Omental fat pad (tissue), 4 donors: Measurements from ENCODE around the gene HBZ. TPM values are rescaled to one million over a fixed set of nuclear protein-coding genes. Genes with fewer than 3 reads are reported as not detected.

Source experiments
- ATAC-seq: fragments of 150-250 bp; one replicate; pipeline ENCODE4 v1.9.1; 2016; ENCODE audit warnings: mild to moderate bottlenecking, moderate library complexity; ENCODE audit not compliant: low FRiP score
- DNase-seq: peaks from one replicate; pipeline ENCODE4 v3.0.0-alpha.2; 2019; ENCODE audit warnings: low spot score
- CTCF ChIP-seq, 3 donors: fragments of 450-650 bp; IDR thresholded peaks; one replicate each; pipeline ENCODE4 v1.5.1; 2016 to 2017; ENCODE audit warnings: antibody characterized with exemption in 3 of 3, mild to moderate bottlenecking in 3 of 3, moderate library complexity in 2 of 3
- total RNA-seq, 4 donors: library from RNA; depleted of rRNA; stranded (reverse); fragments of >200 nt; gene quantifications; one replicate each; pipeline ENCODE4 v1.1.0, GENCODE V29; 2016

Gene HBZ
- not detected for total RNA-seq

- ATAC-seq, result no peak
- TF ChIP-seq CTCF (IDR thresholded peaks at IDR 0.05), result no peak
- no peak for DNase-seq
These were observed at the start of gene HBZ for GRCh38 chr16:152141-153128. Gene HBZ, plus strand, starts transcription at chr16:152644. Its CDS starts 266 bp downstream, at chr16:152910.

GRCh38 chr16:104355-104754 is 48.1 kb upstream of the HBZ start:
- ATAC-seq (no peak), DNase-seq (no peak)
- no peak for TF ChIP-seq CTCF (IDR thresholded peaks at IDR 0.05)

- TF ChIP-seq CTCF (IDR thresholded peaks at IDR 0.05), result no peak
- ATAC-seq (no peak), DNase-seq (no peak)
These were observed 47.5 kb upstream of the HBZ start for GRCh38 chr16:104928-105327.

- TF ChIP-seq CTCF (IDR thresholded peaks at IDR 0.05), result no peak
- no peak for ATAC-seq
- DNase-seq, result no peak
These were observed 46.9 kb upstream of the HBZ start for GRCh38 chr16:105521-105920.

GRCh38 chr16:106623-107324 is 45.7 kb upstream of the HBZ start:
- TF ChIP-seq CTCF (IDR thresholded peaks at IDR 0.05), result no peak
- DNase-seq (no peak), ATAC-seq (no peak)

- DNase-seq, result no peak
- no peak for TF ChIP-seq CTCF (IDR thresholded peaks at IDR 0.05)
- ATAC-seq, result no peak
These were observed 40.1 kb upstream of the HBZ start for GRCh38 chr16:112153-112840.
